CD4-positive, alpha-beta T cell treated with Interleukin-4 for 4 hours (primary cell): ENCODE data around the gene CALN1.
"Not testable (repeated sequence)": the region's sequence is repeated elsewhere in the genome, so short reads cannot be mapped to it uniquely, and the experiment has no call there.

Experiments
- DNase-seq: peaks from one replicate; pipeline ENCODE4 v3.0.0-alpha.2; 2020

Gene CALN1

DNA sequence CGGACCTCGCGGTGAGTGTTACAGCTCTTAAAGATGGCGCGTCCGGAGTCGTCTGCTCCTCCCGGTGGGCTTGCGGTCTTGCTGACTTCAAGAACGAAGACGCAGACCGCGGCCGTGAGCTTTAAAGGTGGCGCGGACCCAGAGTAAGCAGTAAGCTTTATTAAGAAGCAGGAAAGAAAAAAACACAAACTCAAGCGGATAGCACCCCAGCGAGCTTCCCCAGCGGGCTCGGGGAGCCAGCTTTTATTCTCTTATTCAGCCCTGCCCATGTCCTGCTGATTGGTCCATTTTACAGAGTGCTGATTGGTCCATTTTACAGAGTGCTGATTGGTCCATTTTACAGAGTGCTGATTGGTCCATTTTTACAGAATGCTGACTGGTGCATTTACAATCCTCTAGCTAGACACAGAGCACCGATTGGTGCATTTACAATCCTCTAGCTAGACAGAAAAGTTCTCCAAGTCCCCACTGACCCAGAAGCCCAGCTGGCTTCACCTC lies at the start of gene CALN1:
Gene CALN1, minus strand, starts transcription at position 218 of the 498 bp plus-strand sequence.
- not testable (repeated sequence) for DNase-seq

DNA sequence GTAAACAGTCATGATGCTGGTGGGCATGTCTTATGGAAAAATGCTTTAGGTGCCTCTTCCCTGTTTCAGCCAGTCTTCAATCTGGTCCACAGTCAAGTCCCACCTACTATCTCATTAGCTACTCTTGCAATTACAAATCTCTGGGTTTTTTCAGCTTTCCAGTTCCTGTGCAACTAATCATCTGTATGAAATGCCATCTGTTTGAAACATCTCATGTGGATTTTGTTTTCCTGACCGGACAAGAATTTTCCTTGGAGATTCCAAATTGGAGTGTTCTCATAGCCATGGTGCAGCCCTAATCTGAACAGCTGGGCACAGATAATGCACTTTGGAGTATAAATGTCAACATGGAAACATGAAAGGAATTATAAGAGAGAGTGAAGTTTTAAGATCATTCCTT lies 41.3 kb upstream of the CALN1 start:
- DNase-seq, result no peak

DNA sequence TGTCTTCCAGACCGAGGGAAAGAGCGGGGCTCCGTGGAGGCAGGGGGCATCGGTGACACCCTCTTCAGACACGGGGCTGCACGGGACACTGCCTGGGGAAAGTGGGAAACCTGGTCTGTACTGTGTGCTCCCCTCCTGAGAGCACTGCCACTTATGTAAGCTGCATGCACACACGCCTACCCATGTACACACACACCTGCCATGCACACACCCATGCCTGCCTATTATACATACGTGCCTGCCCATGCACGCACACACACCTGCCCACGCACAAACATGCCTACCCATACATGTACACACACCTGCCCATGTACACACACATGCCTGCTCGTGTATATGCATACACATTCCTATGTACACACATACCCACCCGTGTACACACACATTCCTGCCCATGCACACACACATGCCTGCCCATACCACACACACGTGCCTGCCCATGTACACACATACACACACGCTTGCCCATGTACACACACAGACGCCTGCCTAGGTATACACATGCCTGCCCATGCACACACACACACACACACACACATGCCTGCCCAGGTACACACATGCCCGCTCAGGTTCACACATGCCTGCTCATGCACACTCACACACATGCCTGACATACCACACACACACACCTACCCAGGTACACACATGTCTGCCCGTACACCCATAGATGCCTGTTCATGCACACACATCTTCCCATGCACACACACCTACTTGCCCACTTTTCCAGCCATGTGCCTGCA lies 35.5 kb upstream of the CALN1 start:
- DNase-seq, result no peak

GRCh38 chr7:72446591-72447462 lies 34.7 kb upstream of the CALN1 start:
- DNase-seq, result no peak

DNA sequence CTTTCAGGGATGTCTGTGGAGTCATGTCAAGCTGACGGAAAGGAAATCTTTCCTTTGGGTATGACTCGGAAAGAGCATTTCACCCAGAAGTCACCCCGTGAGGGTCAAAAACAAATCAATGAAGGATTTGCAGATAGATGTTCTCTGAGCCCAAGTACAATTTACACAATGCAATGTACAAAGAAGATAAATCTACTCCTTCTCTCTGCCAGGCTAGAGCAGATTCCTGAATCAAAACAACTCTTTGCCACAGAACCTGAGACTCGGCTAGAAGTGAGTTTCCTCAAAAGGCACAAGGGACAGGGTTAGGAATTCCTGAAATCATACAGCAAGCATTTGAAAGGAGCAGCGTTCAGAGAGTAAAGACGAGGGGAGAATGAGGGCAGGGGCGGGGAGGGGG lies 34.0 kb upstream of the CALN1 start:
- DNase-seq, result no peak

DNA sequence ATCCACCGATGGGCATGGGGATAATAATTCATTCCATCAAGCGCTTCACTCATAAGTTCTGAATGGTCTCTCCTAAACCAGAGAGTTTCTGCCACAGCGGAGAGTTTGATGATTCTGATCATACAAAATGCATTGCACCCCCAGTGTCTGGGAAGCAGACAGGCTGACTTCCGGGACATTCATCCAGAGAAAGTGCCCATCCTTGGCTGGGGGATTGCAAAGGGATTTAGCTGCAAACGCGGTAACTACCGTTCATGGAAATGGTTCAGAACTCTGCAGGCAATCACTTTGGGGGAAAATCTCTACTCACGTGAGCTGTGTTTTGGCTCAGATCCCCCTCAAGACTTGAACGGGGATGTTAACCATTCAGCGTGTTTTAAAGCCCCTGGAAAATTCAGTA lies 33.4 kb upstream of the CALN1 start:
- DNase-seq, result no peak

GRCh38 chr7:72445075-72445474 lies 32.9 kb upstream of the CALN1 start:
- no peak for DNase-seq

- DNase-seq, result no peak
These were observed 32.1 kb upstream of the CALN1 start for GRCh38 chr7:72444026-72444776.

DNA sequence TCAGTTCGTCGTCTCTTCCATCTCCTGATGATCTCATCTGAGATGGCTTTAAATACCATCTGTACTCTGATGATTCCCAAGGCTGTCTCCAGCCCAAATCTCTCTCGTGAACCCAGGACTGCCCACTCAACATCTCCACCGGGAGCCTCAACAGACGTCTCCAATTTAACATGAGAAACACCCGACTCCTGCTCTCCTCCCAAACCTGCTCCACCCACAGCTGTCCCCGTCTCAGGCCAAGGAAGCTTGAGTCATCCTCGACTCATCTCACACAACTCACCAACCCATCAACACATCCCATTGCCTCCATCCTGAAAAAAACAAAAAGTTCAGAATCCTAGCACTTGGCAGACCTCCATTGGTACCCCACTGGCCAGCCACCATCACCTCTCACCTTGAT lies 29.7 kb upstream of the CALN1 start:
- no peak for DNase-seq

DNA sequence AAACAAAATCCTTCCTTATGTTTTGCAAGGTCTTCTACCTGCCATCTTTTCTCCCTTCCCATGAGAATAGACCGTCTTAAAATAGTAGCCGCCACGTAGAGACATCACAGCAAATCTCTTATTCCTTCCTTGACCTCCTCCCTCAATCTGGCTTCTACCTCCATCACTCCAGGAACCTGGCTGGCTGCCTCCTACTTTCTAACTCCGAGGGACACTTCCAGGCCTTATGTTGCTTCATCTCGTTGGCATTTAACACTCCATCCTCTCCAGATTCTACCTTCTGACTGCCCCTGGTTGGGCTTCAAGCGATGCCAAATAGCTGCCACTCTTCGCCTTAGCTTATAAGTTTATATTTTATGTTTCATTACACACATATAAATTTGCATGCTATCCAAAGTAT lies 26.4 kb upstream of the CALN1 start:
- no peak for DNase-seq

- DNase-seq, result no peak
These were observed 25.5 kb upstream of the CALN1 start for GRCh38 chr7:72437610-72438009.

- no peak for DNase-seq
These were observed 25.0 kb upstream of the CALN1 start for GRCh38 chr7:72437061-72437585.

GRCh38 chr7:72435925-72436480 lies 23.9 kb upstream of the CALN1 start:
- no peak for DNase-seq

- DNase-seq, result no peak
These were observed 23.2 kb upstream of the CALN1 start for GRCh38 chr7:72435366-72435765.

DNA sequence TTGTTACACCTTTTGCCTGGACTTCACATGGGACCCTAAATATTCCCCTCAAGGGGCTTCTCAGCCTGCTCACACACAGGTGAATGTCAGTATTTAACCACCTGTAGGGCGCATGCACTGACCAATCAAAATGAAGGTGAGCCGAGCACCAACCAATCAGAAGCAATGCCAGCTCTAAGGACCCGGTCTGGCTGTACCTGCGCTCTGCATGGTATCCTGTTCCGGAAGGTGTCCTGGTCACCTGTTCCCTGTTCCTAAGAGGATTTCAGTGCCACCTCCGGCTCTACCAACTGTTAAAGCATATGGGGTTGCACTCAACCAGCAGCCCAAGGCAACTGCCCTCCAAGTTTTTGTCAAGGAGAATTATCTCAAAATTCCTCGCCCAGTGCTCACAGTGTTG lies 18.4 kb upstream of the CALN1 start:
- no peak for DNase-seq

- DNase-seq, result no peak
These were observed 17.2 kb upstream of the CALN1 start for GRCh38 chr7:72429316-72429715.

DNA sequence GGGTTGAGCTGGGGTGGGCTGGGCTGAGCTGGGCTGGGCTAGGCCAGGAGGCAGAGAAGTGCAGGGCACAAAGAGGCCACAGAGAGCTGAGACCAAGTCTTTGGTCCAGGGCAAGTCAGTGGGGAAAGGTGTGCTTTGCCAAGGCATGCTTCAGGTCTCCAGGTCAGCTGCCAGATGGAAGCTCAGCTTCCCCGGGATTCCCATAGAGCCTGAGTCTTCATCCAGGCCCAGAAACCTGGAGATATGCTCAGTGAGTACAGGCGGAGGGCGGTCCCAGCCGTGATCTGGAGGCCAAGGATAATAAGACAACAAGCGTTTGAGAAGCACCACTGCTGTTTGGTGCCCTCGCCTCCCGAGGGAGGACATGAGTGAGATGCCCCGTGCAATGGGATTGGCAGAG lies 4.7 kb upstream of the CALN1 start:
- no peak for DNase-seq

DNA sequence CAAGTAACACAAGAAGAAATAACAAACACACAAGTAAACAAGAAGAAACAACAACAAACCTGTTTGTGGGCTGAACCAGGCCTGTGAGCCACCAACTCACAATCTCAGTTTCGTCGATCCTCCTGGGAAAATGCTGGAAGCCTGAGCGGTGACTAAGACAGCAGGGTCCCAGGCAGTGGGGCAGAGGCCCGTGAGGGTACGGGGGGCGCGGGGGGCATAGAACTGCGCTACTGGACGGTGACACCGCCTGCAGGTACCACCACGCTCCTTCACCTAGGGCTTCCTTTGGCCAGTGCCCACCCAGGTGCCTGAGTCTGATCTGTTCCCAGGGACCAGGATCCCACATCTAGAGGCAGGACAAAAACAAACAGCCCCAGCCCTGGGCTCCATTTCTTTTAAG lies 3.4 kb upstream of the CALN1 start:
- no peak for DNase-seq

DNA sequence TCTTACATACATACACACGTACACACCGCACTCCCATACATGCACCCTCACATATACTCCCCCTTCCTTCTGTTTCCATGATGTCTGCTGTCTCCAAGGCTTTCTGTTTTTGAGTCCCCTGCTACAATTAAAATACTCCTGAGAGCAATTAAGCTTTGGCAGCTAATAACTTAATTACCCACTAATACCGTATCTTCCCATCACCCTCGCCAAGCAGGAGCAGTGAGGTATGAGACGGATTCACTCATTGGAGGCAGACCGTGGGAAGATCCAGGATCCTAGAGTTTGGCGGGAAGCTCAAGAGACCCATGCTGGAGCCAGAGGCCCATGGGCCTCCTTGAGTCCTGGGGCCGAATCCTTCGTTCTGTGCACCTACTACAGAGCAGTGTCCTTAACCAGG lies 1.7 kb upstream of the CALN1 start:
- DNase-seq, result no peak

DNA sequence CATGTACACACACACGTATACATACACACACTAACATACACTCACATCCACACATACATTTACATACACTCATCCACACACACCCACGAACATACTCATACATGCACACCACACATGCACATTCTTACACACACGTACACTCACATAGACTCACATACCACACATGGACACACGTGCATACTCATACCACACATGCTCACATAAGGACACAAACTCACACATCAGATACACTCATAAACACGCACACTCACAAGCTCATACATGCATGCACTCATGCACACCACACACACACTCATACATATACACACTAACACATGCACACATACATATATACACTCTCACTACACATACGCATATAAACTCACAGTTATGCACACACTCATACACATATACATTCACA lies 1.2 kb upstream of the CALN1 start:
- no peak for DNase-seq

DNA sequence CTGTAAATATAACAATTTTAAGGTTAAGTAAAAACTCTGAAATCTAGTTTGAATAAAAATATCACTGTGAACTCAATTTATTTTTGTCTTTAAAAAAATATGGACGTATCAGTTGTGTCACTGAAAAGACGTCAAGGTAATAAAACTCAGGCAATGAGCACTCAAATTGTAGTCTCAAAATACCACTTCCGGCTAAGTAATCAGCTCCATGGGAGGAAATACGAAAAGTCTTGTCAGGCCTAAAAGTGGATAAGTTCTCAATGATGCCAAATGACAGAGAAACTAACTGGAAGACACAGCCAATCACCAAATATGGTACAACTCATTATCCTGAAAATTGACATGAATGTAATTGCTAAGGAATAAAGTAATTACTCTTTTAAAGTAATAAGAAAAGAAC lies 719 bp downstream of the CALN1 start:
- DNase-seq, result no peak

DNA sequence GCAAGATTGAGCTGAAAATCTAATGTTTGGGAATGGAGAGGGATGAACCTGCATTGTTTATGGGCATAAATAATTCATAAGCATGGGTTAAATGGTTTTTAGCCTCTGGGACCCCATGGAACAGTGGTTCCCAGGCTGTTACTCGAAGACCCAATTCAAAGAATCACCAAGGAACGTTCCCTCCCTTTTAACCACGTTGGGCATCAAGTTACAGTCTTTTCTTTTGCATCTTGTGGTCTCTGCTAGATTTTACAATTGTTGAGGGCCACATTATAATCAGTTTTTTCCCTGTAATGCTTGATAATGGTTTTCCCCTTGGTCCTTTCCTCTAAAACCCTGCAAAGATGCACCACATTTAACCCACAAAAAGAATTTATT lies 2.5 kb downstream of the CALN1 start:
- no peak for DNase-seq
